ENCODE results near the gene KLF8.

DNA sequence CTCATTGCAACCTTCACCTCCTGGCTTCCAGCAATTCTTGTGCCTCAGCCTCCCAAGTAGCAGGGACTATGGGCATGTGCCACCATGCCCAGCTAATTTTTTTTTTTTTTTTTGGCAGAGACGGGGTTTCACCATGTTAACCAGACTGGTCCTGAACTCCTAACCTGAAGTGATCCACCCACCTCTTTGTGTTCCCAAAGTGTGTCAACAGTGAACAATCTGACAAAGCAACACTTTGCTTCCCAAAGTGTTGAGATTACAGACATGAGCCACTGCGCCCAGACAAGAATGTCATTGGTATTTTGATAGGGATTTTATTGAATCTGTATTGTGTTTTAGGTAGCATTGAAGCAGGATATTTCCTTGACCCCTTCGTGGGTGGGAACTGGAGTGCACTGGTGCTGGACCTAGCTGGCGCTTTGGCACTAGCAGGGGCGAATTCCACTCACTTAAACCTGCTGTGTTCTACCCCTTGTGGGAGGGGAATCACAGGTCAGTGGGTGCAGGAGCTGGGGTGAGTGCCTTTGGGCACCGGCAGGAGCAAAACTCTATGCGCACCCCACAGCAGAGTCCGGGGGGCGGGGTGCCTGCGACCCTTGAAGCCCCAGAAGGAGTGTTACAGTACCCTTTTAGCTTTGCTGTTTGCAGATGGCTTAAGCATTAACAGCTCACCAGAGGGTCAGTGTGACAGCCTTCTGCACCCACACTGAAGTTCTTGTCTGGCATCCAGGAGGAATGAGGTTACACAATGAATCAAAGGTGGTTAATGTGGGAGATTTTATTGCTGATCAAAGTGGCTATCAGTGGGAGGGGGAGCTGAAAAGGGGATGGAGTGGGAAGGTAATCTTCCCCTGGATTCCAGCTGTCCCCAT, 21.9 kb downstream of the KLF8 start:
- TF ChIP-seq, protein P1, sequence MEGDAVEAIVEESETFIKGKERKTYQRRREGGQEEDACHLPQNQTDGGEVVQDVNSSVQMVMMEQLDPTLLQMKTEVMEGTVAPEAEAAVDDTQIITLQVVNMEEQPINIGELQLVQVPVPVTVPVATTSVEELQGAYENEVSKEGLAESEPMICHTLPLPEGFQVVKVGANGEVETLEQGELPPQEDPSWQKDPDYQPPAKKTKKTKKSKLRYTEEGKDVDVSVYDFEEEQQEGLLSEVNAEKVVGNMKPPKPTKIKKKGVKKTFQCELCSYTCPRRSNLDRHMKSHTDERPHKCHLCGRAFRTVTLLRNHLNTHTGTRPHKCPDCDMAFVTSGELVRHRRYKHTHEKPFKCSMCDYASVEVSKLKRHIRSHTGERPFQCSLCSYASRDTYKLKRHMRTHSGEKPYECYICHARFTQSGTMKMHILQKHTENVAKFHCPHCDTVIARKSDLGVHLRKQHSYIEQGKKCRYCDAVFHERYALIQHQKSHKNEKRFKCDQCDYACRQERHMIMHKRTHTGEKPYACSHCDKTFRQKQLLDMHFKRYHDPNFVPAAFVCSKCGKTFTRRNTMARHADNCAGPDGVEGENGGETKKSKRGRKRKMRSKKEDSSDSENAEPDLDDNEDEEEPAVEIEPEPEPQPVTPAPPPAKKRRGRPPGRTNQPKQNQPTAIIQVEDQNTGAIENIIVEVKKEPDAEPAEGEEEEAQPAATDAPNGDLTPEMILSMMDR (IDR thresholded peaks at IDR 0.05) = no peak
- TF ChIP-seq POLR2A (IDR thresholded peaks at IDR 0.05) = no peak
- TF ChIP-seq EP300 (IDR thresholded peaks at IDR 0.05) = no peak
